Endothelial cell of umbilical vein (primary cell): ENCODE data around the gene SV2C. TPM values are rescaled to one million over a fixed set of nuclear protein-coding genes. Genes with fewer than 3 reads are reported as not detected.

Experiments used
- BruUV-seq: library from RNA; stranded (reverse); fragments of 400-500 nt; replicated peaks from 2 replicates; lab custom pipeline; 2021; lab: Mats Ljungman, UMichigan
- CTCF ChIA-PET: fragments of 300-600, 350-600 bp; sonication (Branson Sonifier 250); formaldehyde crosslinking; loops from one replicate; lab custom pipeline; 2021; ENCODE audit warnings: antibody characterized with exemption, inconsistent platforms; lab: Charles Lee
- POLR2A ChIA-PET: fragments of 300-600, 350-600 bp; sonication (Branson Sonifier 250); formaldehyde crosslinking; loops from one replicate; lab custom pipeline; 2021; ENCODE audit warnings: antibody characterized with exemption, inconsistent platforms; lab: Charles Lee
- DNase-seq: peaks from one replicate; pipeline ENCODE4 v3.0.0-alpha.2; 2011; ENCODE audit warnings: low read depth, low spot score
- FAIRE-seq: peaks from 2 replicates; lab custom pipeline; 2011; peaks lifted over from hg19 to GRCh38; lab: Jason Lieb, UNC
- H2AFZ ChIP-seq: 2 replicates; pipeline ENCODE4 v1.6.0; 2012; ENCODE audit warnings: low read depth, low read length, control low read depth, inconsistent platforms
- H3K27ac ChIP-seq: 2 replicates; pipeline ENCODE4 v1.5.1; 2011; ENCODE audit warnings: low read depth, mild to moderate bottlenecking, control low read depth, low read length, moderate library complexity; ENCODE audit not compliant: insufficient read depth
- H3K27me3 ChIP-seq, 2 experiments: 2 replicates each; pipeline versions ENCODE4 v1.6.0 to v1.6.1; 2011; ENCODE audit warnings: low read length in 2 of 2, mixed read lengths in 1 of 2; ENCODE audit not compliant: control insufficient read depth in 2 of 2, insufficient read depth in 2 of 2
- H3K36me3 ChIP-seq, 2 experiments: 2 replicates in 1 of 2; 3 replicates in 1 of 2; pipeline ENCODE4 v1.5.1; 2011; ENCODE audit warnings: low read length in 2 of 2, mild to moderate bottlenecking in 1 of 2, moderate library complexity in 1 of 2; ENCODE audit not compliant: control insufficient read depth in 2 of 2, insufficient read depth in 2 of 2; ENCODE audit errors: extremely low read depth in 1 of 2
- H3K4me1 ChIP-seq: 3 replicates; pipeline ENCODE4 v1.5.1; 2011; ENCODE audit warnings: mild to moderate bottlenecking, low read length; ENCODE audit not compliant: control insufficient read depth, insufficient read depth; ENCODE audit errors: extremely low read depth
- H3K4me2 ChIP-seq: 2 replicates; pipeline ENCODE4 v1.6.1; 2011; ENCODE audit warnings: low read length, control low read depth, mixed read lengths; ENCODE audit not compliant: insufficient read depth
- H3K4me3 ChIP-seq, 3 experiments: fragments of 200-600 bp in 1 of 3; sonication (generic), shearing (Covaris generic) in 1 of 3; replicated peaks in 1 of 3; 2 replicates each; pipeline ENCODE4 v1.5.1; 2011 to 2016; ENCODE audit warnings: control low read depth in 3 of 3, low read length in 3 of 3, mild to moderate bottlenecking in 2 of 3, inconsistent platforms in 1 of 3, low read depth in 1 of 3, moderate library complexity in 1 of 3; ENCODE audit not compliant: insufficient read depth in 1 of 3
- H3K79me2 ChIP-seq: 2 replicates; pipeline ENCODE4 v1.6.0; 2012; ENCODE audit warnings: low read length, inconsistent platforms; ENCODE audit not compliant: control insufficient read depth, insufficient read depth
- H3K9ac ChIP-seq: replicated peaks from 2 replicates; pipeline ENCODE3; 2011; ENCODE audit warnings: low read length, control low read depth; ENCODE audit not compliant: insufficient read depth; ENCODE audit errors: extremely low read depth
- H3K9me1 ChIP-seq: replicated peaks from 3 replicates; pipeline ENCODE4 v1.6.0; 2011; ENCODE audit warnings: mild to moderate bottlenecking, low read length; ENCODE audit not compliant: control insufficient read depth, insufficient read depth; ENCODE audit errors: extremely low read depth
- H3K9me3 ChIP-seq: replicated peaks from 2 replicates; pipeline ENCODE4 v1.5.1; 2012; ENCODE audit warnings: low read length, inconsistent platforms; ENCODE audit not compliant: control insufficient read depth, insufficient read depth
- H4K20me1 ChIP-seq: replicated peaks from 2 replicates; pipeline ENCODE3; 2011; ENCODE audit warnings: mild to moderate bottlenecking, low read length; ENCODE audit not compliant: control insufficient read depth, insufficient read depth; ENCODE audit errors: extremely low read depth
- CTCF ChIP-seq, 2 donors: IDR thresholded peaks; 1 replicate in 1 of 2; 2 replicates in 1 of 2; pipeline ENCODE4 v1.5.1; 2011; ENCODE audit warnings: low read length in 2 of 2, mild to moderate bottlenecking in 2 of 2, moderate library complexity in 2 of 2, control low read depth in 1 of 2, inconsistent platforms in 1 of 2, low read depth in 1 of 2; ENCODE audit not compliant: insufficient read depth in 1 of 2; ENCODE audit errors: extremely low read depth in 1 of 2
- EZH2 ChIP-seq: IDR thresholded peaks from 2 replicates; pipeline ENCODE4 v1.6.1; 2012; ENCODE audit warnings: borderline replicate concordance, low read depth, mild to moderate bottlenecking, moderate library complexity, low read length, inconsistent platforms; ENCODE audit not compliant: severe bottlenecking
- FOS ChIP-seq: IDR thresholded peaks from 2 replicates; pipeline ENCODE4 v1.6.1; 2011; ENCODE audit warnings: mild to moderate bottlenecking, low read length, moderate library complexity, borderline replicate concordance; ENCODE audit not compliant: insufficient read depth
- GATA2 ChIP-seq: IDR thresholded peaks from 2 replicates; pipeline ENCODE4 v1.7.0; 2011; ENCODE audit warnings: low read depth, mild to moderate bottlenecking, moderate library complexity, mixed read lengths, low read length; ENCODE audit not compliant: insufficient read length, insufficient read depth
- JUN ChIP-seq: IDR thresholded peaks from 2 replicates; pipeline ENCODE4 v1.6.1; 2011; ENCODE audit warnings: borderline replicate concordance, low read depth; ENCODE audit not compliant: insufficient read length, insufficient read depth
- MAX ChIP-seq: IDR thresholded peaks from 2 replicates; pipeline ENCODE4 v1.6.1; 2011; ENCODE audit not compliant: insufficient read depth, insufficient read length
- MYC ChIP-seq: IDR thresholded peaks from one replicate; pipeline ENCODE4 v1.6.1; 2011; ENCODE audit warnings: mild to moderate bottlenecking, low read depth, low read length
- POLR2A ChIP-seq: IDR thresholded peaks from 2 replicates; pipeline ENCODE4 v1.6.1; 2012; ENCODE audit warnings: low read depth, mild to moderate bottlenecking, control low read depth, low read length
- POLR2AphosphoS5 ChIP-seq: IDR thresholded peaks from 2 replicates; pipeline ENCODE4 v1.6.1; 2012; ENCODE audit warnings: low read depth, mild to moderate bottlenecking, control low read depth, low read length, moderate library complexity; ENCODE audit not compliant: insufficient read depth
- dilution Hi-C: fragments of 300-500 bp; cut with MboI; formaldehyde crosslinking; loops from one replicate; pipeline ENCODE4 v1.15.0; 2019; ENCODE audit warnings: low sequenced_read_pairs; ENCODE audit not compliant: extremely low pct_ligation_motif_present
- intact Hi-C: fragments of 100-400 bp; cut with micrococcal nuclease; formaldehyde crosslinking; loops from one replicate; pipeline ENCODE4 v1.10.0; 2022
- polyA plus RNA-seq, 4 experiments: library from polyadenylated mRNA; depleted of rRNA in 3 of 4; stranded (reverse) in 3 of 4; unstranded in 1 of 4; fragments of >200 nt; gene quantifications; 2 replicates each; pipeline versions ENCODE4 v1.2.1 to v1.2.3, GENCODE V29; 2011 to 2012; ENCODE audit warnings: missing spikeins in 1 of 4
- total RNA-seq: library from RNA; stranded (reverse); gene quantifications from 2 replicates; pipeline ENCODE4 v1.2.3, GENCODE V29; 2021

Gene SV2C
- total and polyA plus RNA-seq, 2 donors (not counting 3 experiments of a cell fraction or from before 2014, with no cell fraction given) = not detected

GRCh38 chr5:76153271-76153670 lies 70.1 kb downstream of the SV2C start:
- DNase-seq = no peak
- Histone ChIP-seq H4K20me1 (no peaks in the 10 kb centered on the region), H3K9me3 (no peaks in the 10 kb centered on the region), H3K4me2 (no peak overlapping the region), H3K4me3 (no peak overlapping the region), H3K27ac (no peak overlapping the region), H3K4me1 (peaks cover 17% of the 10 kb centered on the region), H3K36me3 (no peaks in the 10 kb centered on the region), H3K27me3 (peaks cover 5 to 6% of the 10 kb centered on the region in 2 experiments), H3K9ac (no peak overlapping the region), H2AFZ (no peak overlapping the region), H3K79me2 (no peaks in the 10 kb centered on the region), H3K9me1 (no peaks in the 10 kb centered on the region)
- BruUV-seq = no TSS peak
- dilution Hi-C loops = no loop called here
- TF ChIP-seq POLR2A (no peak), EZH2 (no peak)
- intact Hi-C loops = no loop called here
- ChIA-PET CTCF (interaction anchor here (3.0 kb wide), 1 partner anchor 22 kb away, joined by 11 read pairs; no protein-coding TSS in a partner anchor), POLR2A (no interaction called here)
- no peak for FAIRE-seq

- CTCF ChIA-PET = interaction anchor here (1.5 kb wide), 1 partner anchor 21 kb away, joined by 10 read pairs; no protein-coding TSS in a partner anchor
- Histone ChIP-seq H3K9ac (no peak overlapping the region), H3K4me1 (peaks cover 17% of the 10 kb centered on the region), H3K27me3 (peaks cover 5 to 6% of the 10 kb centered on the region in 2 experiments), H3K9me1 (no peaks in the 10 kb centered on the region), H3K9me3 (no peaks in the 10 kb centered on the region), H3K27ac (no peak overlapping the region), H3K36me3 (no peaks in the 10 kb centered on the region), H3K4me2 (no peak overlapping the region), H2AFZ (no peak overlapping the region), H3K79me2 (no peaks in the 10 kb centered on the region), H4K20me1 (no peaks in the 10 kb centered on the region), H3K4me3 (no peak overlapping the region)
- DNase-seq = no peak
- TF ChIP-seq POLR2A (no peak), CTCF (IDR thresholded peaks at IDR 0.05; ENCODE audit: extremely low read depth in 1 of 2, insufficient read depth in 1 of 2, low read depth in 1 of 2, low read length in 2 of 2) (no peak), GATA2 (no peak), POLR2AphosphoS5 (no peak), FOS (no peak), MYC (no peak), EZH2 (no peak), MAX (no peak), JUN (no peak)
- no peak for FAIRE-seq
- dilution Hi-C loops = no loop called here
- POLR2A ChIA-PET = no interaction called here
- intact Hi-C loops = no loop called here
- no TSS peak for BruUV-seq
Measured at GRCh38 chr5:76154009-76154690, 71.0 kb downstream of the SV2C start.
